Vagina (tissue), 2 donors: Measurements from ENCODE around the gene RING1.

Experiments
- CTCF ChIP-seq, 3 experiments: fragments of 450-650 bp in 2 of 3; fragments of 200-600 bp in 1 of 3; sonication (generic) in 1 of 3; IDR thresholded peaks; one replicate each; pipeline ENCODE4 v1.5.1; 2017 to 2019; ENCODE audit warnings: antibody characterized with exemption in 3 of 3, mild to moderate bottlenecking in 2 of 3, moderate library complexity in 2 of 3
- POLR2A ChIP-seq, 2 donors: fragments of 450-650 bp; IDR thresholded peaks; one replicate each; pipeline ENCODE4 v1.6.1; 2017; ENCODE audit warnings: antibody characterized with exemption in 2 of 2, mild to moderate bottlenecking in 2 of 2, moderate library complexity in 2 of 2
- POLR2AphosphoS5 ChIP-seq, 2 donors: sonication (generic); formaldehyde crosslinking; IDR thresholded peaks; one replicate each; pipeline ENCODE4 v1.9.0; 2017; ENCODE audit warnings: antibody characterized with exemption in 2 of 2, mild to moderate bottlenecking in 2 of 2, low read depth in 1 of 2; ENCODE audit not compliant: insufficient read depth in 1 of 2

DNA sequence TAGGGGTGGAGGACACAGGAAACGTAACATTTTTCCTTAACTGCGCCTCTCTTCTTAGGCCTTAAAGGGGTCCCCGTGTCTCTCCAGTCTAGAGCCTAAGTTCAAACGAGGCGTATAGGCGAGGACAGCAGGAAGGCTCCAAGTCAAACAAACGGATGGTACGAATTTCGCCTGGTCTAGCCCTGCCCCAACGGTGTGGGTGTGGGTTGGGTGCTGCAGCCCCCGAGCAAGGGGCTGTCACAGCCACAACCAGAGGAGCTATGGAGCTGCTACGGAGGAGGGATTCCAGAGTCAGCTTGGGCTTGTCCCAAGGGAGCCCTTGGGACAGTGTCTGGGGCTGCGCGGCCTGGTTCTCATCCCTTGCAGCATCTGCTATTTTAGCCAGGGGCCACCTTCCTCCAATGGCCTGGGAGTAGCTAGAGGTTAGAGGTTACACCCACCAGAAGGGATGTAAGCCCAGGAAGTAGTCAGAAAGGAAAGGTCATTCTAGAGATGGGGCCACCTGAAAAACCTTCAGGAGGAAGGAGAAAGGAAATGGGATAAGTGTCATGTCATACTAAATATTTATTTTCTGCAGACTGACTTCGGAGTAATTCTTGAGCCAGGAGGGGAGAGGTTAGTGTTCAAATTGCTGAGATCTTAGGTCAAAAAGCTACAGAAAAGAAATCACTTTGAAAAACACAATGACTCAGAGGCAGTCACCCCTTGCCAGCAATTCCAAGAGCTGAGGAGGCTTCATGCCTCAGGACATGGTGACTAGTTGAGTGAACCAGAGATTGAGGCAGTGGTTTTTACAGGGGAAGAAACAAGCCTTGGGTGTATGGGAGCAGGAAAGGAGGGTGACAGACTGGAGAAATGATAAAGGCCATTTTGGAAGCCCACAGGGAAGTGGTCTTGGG lies 41.7 kb downstream of the RING1 start:
- no peak for TF ChIP-seq CTCF (IDR thresholded peaks at IDR 0.05)
- no peak for TF ChIP-seq POLR2A (IDR thresholded peaks at IDR 0.05)
- no peak for TF ChIP-seq POLR2AphosphoS5 (IDR thresholded peaks at IDR 0.05; ENCODE audit: insufficient read depth in 1 of 2, low read depth in 1 of 2)
